HG02840 (cell line): ENCODE results near the gene DNAJB7.
"Not testable (repeated sequence)": the region's sequence is repeated elsewhere in the genome, so short reads cannot be mapped to it uniquely, and the experiment has no call there.

ENCODE experiments used
- ATAC-seq: cut with Tn5 transposase; IDR thresholded peaks from one replicate; pipeline ENCODE4 v1.9.1; 2021; ENCODE audit warnings: mild to moderate bottlenecking, moderate library complexity, moderate number of reproducible peaks; ENCODE audit not compliant: unreplicated experiment, low FRiP score

Gene DNAJB7

DNA sequence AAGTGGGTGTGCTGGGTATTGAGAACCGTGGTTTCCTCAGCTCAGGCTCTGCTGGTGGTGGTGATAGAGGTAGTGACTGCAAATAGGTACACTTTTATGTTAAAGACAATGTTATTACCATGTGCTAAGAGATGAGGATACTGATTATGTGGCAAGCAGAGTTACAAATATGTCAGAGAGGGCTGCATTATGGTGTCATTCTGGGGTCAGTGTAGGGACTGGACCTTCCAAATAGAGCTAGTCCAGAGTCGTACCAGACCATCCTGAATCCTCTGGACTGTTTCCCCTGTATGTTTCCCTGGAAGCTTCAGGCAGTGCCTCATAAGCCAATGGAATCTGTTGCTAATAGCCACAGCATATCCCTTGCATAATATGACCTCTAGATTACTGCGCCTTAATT is at the start of gene DNAJB7:
TSS of gene DNAJB7 (minus strand) at position 101 of the 400 bp plus-strand sequence. CDS start 119 bp downstream, outside the sequence.
- ATAC-seq = no peak

- no peak for ATAC-seq
These were observed 47.0 kb upstream of the DNAJB7 start for GRCh38 chr22:40908895-40909294.

DNA sequence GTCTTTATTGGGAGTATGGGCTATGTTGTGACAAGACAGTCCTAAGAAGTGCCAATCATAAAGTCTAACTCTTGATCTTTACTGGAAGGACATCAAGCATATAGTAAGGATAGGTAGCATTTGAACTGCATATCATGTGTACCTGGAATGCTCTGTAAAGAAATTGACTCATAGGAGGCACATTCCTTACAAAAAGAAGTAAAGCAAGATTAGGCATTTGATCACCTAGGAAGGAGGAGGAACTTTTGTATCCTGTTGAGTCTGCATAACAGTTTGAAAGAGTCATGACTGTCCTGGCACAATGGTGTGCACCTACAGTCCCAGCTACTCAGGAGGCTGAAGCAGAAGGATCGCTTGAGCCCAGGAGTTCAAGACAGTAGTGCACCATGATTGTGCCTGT is 42.2 kb upstream of the DNAJB7 start:
- no peak for ATAC-seq

GRCh38 chr22:40898850-40899357 is 37.0 kb upstream of the DNAJB7 start:
- no peak for ATAC-seq

DNA sequence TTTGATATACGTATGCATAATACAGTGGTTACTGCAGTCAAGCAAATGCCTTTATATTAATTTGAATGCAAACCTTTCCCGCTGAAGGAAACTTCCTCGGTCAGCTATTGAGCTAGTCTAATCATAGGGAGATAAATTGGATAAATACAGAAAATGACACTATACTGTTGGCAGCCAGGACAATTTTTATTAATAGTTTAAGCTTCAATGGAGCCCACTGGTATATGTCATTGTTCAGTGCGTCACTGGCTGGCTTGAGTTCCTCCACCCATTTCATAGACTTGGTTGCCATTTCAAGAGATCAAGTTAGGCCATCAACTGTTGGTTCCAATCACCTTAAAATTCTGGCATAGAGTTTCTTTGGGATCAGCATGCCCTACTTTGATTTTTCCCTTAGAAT is 32.5 kb upstream of the DNAJB7 start:
- ATAC-seq = no peak

GRCh38 chr22:40890881-40891280 is 29.0 kb upstream of the DNAJB7 start:
- ATAC-seq = no peak

DNA sequence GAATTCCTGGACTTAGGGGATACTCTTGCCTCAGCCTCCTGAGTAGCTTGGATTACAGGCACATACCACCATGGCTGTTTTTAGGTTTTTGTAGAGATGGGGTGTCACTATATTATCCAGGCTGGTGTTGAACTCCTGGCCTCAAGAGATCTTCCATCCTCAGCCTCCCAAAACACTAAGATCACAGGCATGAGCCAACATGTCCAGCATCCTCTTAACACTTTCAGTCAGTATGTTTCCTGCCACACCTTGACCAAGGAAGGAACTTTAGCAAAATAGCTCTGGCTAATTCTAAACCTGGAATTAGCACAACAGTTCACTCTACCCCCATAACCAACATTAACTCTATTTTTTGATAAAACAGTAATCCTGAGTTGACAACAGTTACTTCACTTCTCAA is 27.2 kb upstream of the DNAJB7 start:
- no peak for ATAC-seq

- no peak for ATAC-seq
These were observed 17.0 kb upstream of the DNAJB7 start for GRCh38 chr22:40878922-40879321.

DNA sequence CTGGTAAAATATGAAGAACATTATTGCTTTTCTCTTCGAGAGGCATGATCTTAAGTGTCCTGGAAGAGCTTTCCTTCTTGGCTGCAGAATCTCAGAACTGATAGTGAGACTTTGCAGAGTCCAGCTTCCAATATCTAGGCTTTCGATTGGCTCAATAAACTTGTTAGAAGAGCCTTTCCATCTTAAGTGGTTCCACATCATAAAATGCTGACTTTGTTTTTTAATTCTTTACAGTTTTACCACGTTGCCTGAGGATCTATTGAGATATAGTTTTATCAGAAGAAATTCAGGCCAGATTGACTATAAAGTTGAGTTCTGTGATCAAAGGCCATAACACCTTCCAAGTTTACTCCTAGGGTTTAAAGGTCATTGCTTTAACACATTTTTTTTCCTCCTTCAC is 15.6 kb upstream of the DNAJB7 start:
- ATAC-seq = no peak

DNA sequence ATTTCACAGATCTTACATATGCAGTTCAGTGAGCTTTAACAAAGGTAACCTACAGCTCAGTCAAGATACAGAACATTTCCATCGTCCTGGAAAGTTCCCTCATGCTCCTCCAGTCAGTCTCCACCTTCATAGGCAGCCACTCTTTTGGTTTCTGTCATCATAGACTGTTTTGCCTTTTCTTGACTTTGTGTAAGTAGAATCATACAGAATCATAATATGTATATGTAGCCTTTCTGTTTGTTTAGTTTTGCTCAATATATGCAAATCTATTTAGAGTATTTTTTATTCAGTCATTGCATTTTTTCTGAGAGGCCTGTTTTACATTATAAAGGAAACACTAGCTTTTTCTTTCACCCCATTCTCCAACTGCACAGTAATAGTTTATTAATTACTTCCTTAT is 15.0 kb upstream of the DNAJB7 start:
- no peak for ATAC-seq

GRCh38 chr22:40875111-40875510 is 13.2 kb upstream of the DNAJB7 start:
- no peak for ATAC-seq

DNA sequence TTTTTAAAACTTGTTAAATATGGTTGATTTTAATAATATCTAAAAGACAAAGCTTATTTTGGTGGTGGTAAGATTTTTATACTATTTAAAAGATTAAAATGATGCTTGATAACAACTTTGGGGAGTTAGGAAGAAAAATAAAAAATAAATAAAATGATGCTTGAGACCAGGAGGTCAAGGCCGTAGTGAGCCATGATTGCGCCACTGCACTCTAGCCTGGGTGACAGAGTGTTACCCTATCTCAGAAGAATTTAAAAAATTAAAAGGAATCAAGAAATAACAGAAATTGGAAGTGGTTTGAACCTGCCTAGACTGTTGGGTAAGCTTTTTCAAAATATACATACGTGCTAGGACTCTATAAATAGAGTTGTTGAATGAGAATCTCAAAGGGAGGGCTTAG is 12.1 kb upstream of the DNAJB7 start:
- no peak for ATAC-seq

- not testable (repeated sequence) for ATAC-seq
These were observed 6.5 kb upstream of the DNAJB7 start for GRCh38 chr22:40868379-40868778.

- ATAC-seq = no peak
These were observed 5.2 kb upstream of the DNAJB7 start for GRCh38 chr22:40867109-40867508.

GRCh38 chr22:40862537-40862936 is 624 bp upstream of the DNAJB7 start:
- ATAC-seq = no peak

GRCh38 chr22:40857309-40857855 is 4.5 kb downstream of the DNAJB7 start:
- no peak for ATAC-seq

- ATAC-seq = peak; percentile 86
These were observed 5.2 kb downstream of the DNAJB7 start, which contains the start of the genes ST13 and XPNPEP3 for GRCh38 chr22:40856513-40857308. Gene ST13, minus strand, starts transcription at chr22:40856639. Its CDS starts 99 bp downstream, at chr22:40856540. Gene XPNPEP3, plus strand, starts transcription at chr22:40857148. Its CDS starts 34 bp downstream, at chr22:40857182.

GRCh38 chr22:40855979-40856512 is 5.9 kb downstream of the DNAJB7 start:
- ATAC-seq = peak; percentile 16

DNA sequence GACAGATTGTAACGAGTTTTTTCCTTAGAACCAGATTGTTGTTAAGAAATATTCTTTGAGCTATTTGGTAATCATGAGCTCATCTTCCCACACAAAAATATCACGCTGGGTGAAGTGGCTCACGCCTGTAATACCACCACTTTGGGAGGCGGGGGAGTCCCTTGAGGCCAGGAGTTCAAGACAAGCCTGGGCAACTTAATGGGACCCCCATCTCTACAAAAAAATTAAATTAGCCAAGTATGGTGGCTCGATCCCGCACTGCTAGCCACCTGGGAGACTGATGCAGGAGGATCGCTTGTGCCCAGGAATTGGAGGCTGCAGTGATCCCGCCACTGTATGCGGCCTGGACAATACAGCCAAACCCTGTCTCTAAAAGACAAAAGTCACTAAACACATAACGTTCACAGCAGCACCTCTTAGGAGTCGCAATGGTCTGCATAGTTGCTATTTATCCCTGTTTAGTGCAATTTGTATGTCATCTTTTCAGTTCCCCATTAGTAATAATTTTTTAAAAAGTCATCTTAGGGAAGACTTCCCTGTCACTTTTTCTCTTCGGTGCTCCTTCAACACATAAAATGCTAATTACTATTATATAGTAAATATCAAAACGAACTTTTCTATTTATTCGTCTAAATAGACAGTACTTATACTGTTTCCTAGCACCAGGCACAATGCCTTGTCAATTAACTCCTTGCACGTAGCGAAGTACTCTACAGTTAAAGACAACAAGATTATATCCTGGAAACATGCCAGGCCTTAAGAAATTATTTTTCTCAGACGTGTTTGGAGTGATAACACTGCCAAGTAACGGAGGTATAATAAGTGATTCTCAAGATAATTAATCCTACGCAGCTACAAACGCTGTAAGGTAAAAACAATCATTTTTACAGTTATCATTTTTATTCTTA is 6.6 kb downstream of the DNAJB7 start:
- no peak for ATAC-seq

- no peak for ATAC-seq
These were observed 8.0 kb downstream of the DNAJB7 start for GRCh38 chr22:40853961-40854360.
